HepG2 (cell line): Measurements from ENCODE around the gene VSIG10L2. TPM values are rescaled to one million over a fixed set of nuclear protein-coding genes. Genes with fewer than 3 reads are reported as not detected.

Source experiments
- AKAP8 ChIP-seq: sonication (generic); formaldehyde crosslinking; IDR thresholded peaks from 2 replicates; pipeline ENCODE4 v1.5.1; 2020; ENCODE audit warnings: mild to moderate bottlenecking, missing genetic modification reagents
- CREM ChIP-seq, 2 experiments: sonication (generic) in 1 of 2; formaldehyde crosslinking in 1 of 2; IDR thresholded peaks; 2 replicates each; pipeline versions ENCODE4 v1.4.0 to v1.6.1; 2016 to 2020; ENCODE audit warnings: antibody characterized with exemption in 1 of 2, mild to moderate bottlenecking in 1 of 2, missing genetic modification reagents in 1 of 2
- EED ChIP-seq: sonication (generic); formaldehyde crosslinking; IDR thresholded peaks from 2 replicates; pipeline ENCODE4 v1.5.0; 2020; ENCODE audit warnings: mild to moderate bottlenecking, missing genetic modification reagents
- ELF3 ChIP-seq: IDR thresholded peaks from 2 replicates; pipeline ENCODE4 v1.6.1; 2016; ENCODE audit warnings: missing genetic modification reagents, missing compliant biosample characterization
- EP300 ChIP-seq, 3 experiments: sonication (generic) in 1 of 3; formaldehyde crosslinking in 1 of 3; IDR thresholded peaks; 2 replicates each; pipeline versions ENCODE4 v1.5.1 to v1.6.1; 2011 to 2020; ENCODE audit warnings: low read depth in 2 of 3, low read length in 2 of 3, borderline replicate concordance in 1 of 3, improper control_type of control experiment in 1 of 3, mild to moderate bottlenecking in 1 of 3, missing genetic modification reagents in 1 of 3, moderate library complexity in 1 of 3
- FOXO1 ChIP-seq: sonication (generic); formaldehyde crosslinking; IDR thresholded peaks from 2 replicates; pipeline ENCODE4 v1.4.0; 2020; ENCODE audit warnings: missing genetic modification reagents
- HNRNPH1 ChIP-seq: fragments of 200-400 bp; formaldehyde crosslinking; optimal IDR thresholded peaks from 2 replicates; pipeline ENCODE3; 2017; ENCODE audit warnings: mild to moderate bottlenecking, low read depth, low read length
- HOXA3 ChIP-seq: sonication (generic); formaldehyde crosslinking; IDR thresholded peaks from 2 replicates; pipeline ENCODE4 v1.5.0; 2020; ENCODE audit warnings: missing genetic modification reagents
- KLF6 ChIP-seq: IDR thresholded peaks from 2 replicates; pipeline ENCODE4 v1.8.0; 2016; ENCODE audit warnings: missing biosample characterization, missing genetic modification reagents
- MED1 ChIP-seq: sonication (generic); formaldehyde crosslinking; IDR thresholded peaks from 2 replicates; pipeline ENCODE4 v1.4.0; 2020; ENCODE audit warnings: missing genetic modification reagents
- NONO ChIP-seq, 2 experiments: fragments of 450-650 bp in 1 of 2; sonication (generic) in 1 of 2; formaldehyde crosslinking in 1 of 2; IDR thresholded peaks in 1 of 2; conservative IDR thresholded peaks in 1 of 2; 2 replicates each; pipeline versions ENCODE4 v1.6.1 to v1.8.0; 2017 to 2022; ENCODE audit warnings: mild to moderate bottlenecking in 1 of 2, missing genetic modification reagents in 1 of 2, moderate library complexity in 1 of 2
- PHF8 ChIP-seq: sonication (generic); formaldehyde crosslinking; IDR thresholded peaks from 2 replicates; pipeline ENCODE4 v1.5.0; 2020; ENCODE audit warnings: missing genetic modification reagents
- RAD21 ChIP-seq: fragments of 450-650 bp; formaldehyde crosslinking; IDR thresholded peaks from 2 replicates; pipeline ENCODE4 v1.5.0; 2020; ENCODE audit warnings: mild to moderate bottlenecking
- RFX1 ChIP-seq: fragments of 450-650 bp; IDR thresholded peaks from 2 replicates; pipeline ENCODE4 v1.6.1; 2017
- SAFB2 ChIP-seq: sonication (generic); formaldehyde crosslinking; IDR thresholded peaks from 2 replicates; pipeline ENCODE4 v1.5.1; 2020; ENCODE audit warnings: missing genetic modification reagents, low read depth, mild to moderate bottlenecking, borderline replicate concordance
- SATB2 ChIP-seq: sonication (generic); formaldehyde crosslinking; IDR thresholded peaks from 2 replicates; pipeline ENCODE4 v1.5.0; 2020; ENCODE audit warnings: missing genetic modification reagents
- SCMH1 ChIP-seq: sonication (generic); formaldehyde crosslinking; IDR thresholded peaks from 2 replicates; pipeline ENCODE4 v1.9.0; 2021; ENCODE audit warnings: missing genetic modification reagents, mild to moderate bottlenecking, borderline replicate concordance
- SMYD3 ChIP-seq: sonication (generic); formaldehyde crosslinking; IDR thresholded peaks from 2 replicates; pipeline ENCODE4 v1.8.1; 2023; ENCODE audit warnings: mild to moderate bottlenecking, missing genetic modification reagents
- SNAI1 ChIP-seq: sonication (generic); formaldehyde crosslinking; IDR thresholded peaks from 2 replicates; pipeline ENCODE4 v1.5.0; 2020; ENCODE audit warnings: mild to moderate bottlenecking, missing genetic modification reagents, borderline replicate concordance
- U2AF1 ChIP-seq: fragments of 200-400 bp; formaldehyde crosslinking; optimal IDR thresholded peaks from 2 replicates; pipeline ENCODE3; 2017; ENCODE audit warnings: mild to moderate bottlenecking, low read depth, low read length
- U2AF2 ChIP-seq: fragments of 200-400 bp; formaldehyde crosslinking; IDR thresholded peaks from 2 replicates; pipeline ENCODE4 v1.6.1; 2017; ENCODE audit warnings: low read depth, mild to moderate bottlenecking, low read length
- ZNF136 ChIP-seq: sonication (generic); formaldehyde crosslinking; IDR thresholded peaks from 2 replicates; pipeline ENCODE4 v1.8.1; 2022; ENCODE audit warnings: low read depth, mild to moderate bottlenecking, moderate library complexity, missing genetic modification reagents
- ZNF24 ChIP-seq: fragments of 450-650 bp; IDR thresholded peaks from 2 replicates; pipeline ENCODE4 v1.6.1; 2017; ENCODE audit warnings: antibody characterized with exemption, mild to moderate bottlenecking
- ZNF570 ChIP-seq: sonication (generic); formaldehyde crosslinking; IDR thresholded peaks from 2 replicates; pipeline ENCODE4 v1.4.0; 2020; ENCODE audit warnings: mild to moderate bottlenecking, missing genetic modification reagents, borderline replicate concordance
- polyA plus RNA-seq, 8 experiments: library from polyadenylated mRNA; depleted of rRNA in 3 of 8; stranded (reverse) in 7 of 8; unstranded in 1 of 8; fragments of >200 nt; fragmentation: Illumina TruSeq in 4 of 8; extraction: Trizol in 4 of 8; gene quantifications; 2 replicates each; pipeline versions ENCODE4 v1.2.1 to v1.2.3, GENCODE V29; 2011 to 2016; ENCODE audit warnings: low read depth in 4 of 8, missing spikeins in 1 of 8, mixed read lengths in 1 of 8; ENCODE audit not compliant: insufficient read depth in 1 of 8
- total RNA-seq, 5 experiments: library from RNA; depleted of rRNA; stranded (reverse); fragments of >200 nt; fragmentation: Illumina TruSeq; extraction: Trizol; gene quantifications; 2 replicates each; pipeline ENCODE4 v1.2.3, GENCODE V29; 2016; ENCODE audit warnings: low read depth in 1 of 5
- TF ChIP-seq, protein P1 (sequence below): sonication (generic); formaldehyde crosslinking; IDR thresholded peaks from 2 replicates; pipeline ENCODE4 v1.8.0; 2022; ENCODE audit warnings: missing genetic modification reagents, mild to moderate bottlenecking, moderate library complexity, borderline replicate concordance
- TF ChIP-seq, protein P2 (sequence below): fragments of 450-650 bp; IDR thresholded peaks from 2 replicates; pipeline ENCODE4 v1.6.1; 2017; ENCODE audit warnings: mild to moderate bottlenecking
- TF ChIP-seq, protein P3 (sequence below): sonication (generic); formaldehyde crosslinking; IDR thresholded peaks from 2 replicates; pipeline ENCODE4 v1.5.0; 2020; ENCODE audit warnings: missing genetic modification reagents

VSIG10L2 gene
- total and polyA plus RNA-seq, 2 of the 13 experiments (the other 11 are each of a cell fraction or from before 2014, with no cell fraction given) = 0.21 TPM; not detected in 1

DNA sequence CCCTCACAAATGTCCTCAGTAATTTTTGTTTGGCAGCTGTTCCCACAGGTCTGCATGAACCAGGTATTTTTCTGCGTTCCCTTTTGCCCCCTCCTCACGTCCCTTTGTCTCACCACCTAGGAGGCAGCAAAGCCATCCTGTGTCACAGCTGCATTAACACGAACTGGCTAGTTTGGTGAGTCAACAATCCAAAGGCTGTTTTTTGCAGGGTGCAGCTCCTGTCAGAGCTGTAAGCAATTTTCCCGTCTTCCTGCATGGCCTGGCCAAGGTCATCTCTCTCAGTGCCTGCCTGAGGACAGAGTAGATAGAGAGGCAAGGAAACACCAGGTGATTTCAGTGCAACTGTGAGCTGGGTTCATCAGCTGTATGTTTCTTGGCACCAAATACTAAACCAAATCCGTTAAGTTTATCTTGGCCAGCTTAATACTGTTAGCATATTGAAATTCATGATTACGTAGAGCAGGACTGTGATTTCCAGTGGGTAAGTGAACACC, 20.6 kb upstream of the VSIG10L2 start (continued):
- TF ChIP-seq, protein P1, sequence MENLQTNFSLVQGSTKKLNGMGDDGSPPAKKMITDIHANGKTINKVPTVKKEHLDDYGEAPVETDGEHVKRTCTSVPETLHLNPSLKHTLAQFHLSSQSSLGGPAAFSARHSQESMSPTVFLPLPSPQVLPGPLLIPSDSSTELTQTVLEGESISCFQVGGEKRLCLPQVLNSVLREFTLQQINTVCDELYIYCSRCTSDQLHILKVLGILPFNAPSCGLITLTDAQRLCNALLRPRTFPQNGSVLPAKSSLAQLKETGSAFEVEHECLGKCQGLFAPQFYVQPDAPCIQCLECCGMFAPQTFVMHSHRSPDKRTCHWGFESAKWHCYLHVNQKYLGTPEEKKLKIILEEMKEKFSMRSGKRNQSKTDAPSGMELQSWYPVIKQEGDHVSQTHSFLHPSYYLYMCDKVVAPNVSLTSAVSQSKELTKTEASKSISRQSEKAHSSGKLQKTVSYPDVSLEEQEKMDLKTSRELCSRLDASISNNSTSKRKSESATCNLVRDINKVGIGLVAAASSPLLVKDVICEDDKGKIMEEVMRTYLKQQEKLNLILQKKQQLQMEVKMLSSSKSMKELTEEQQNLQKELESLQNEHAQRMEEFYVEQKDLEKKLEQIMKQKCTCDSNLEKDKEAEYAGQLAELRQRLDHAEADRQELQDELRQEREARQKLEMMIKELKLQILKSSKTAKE (CRISPR knock-in tag) = peak; percentile 71; the same call in 1 of the 2 replicates
- TF ChIP-seq SATB2 (CRISPR knock-in tag) (no peak), HNRNPH1 (no peak), EED (no peak), SNAI1 (CRISPR knock-in tag) (no peak), EP300 (IDR thresholded peaks at IDR 0.05; ENCODE audit: low read depth in 2 of 2, low read length in 2 of 2) (no peak; a peak in 1 of 4 replicates), EP300 (CRISPR knock-in tag; IDR thresholded peaks at IDR 0.05; ENCODE audit: borderline replicate concordance) (peak; percentile 40; the same call in 1 of the 2 replicates), CREM (IDR thresholded peaks at IDR 0.05) (no peak), CREM (CRISPR knock-in tag; IDR thresholded peaks at IDR 0.05) (no peak), U2AF1 (no peak), SMYD3 (CRISPR knock-in tag) (no peak), NONO (IDR thresholded peaks at IDR 0.05) (no peak), NONO (CRISPR knock-in tag; conservative IDR thresholded peaks at IDR 0.05) (peak; percentile 65; the same call in 1 of the 2 replicates), KLF6 (CRISPR knock-in tag) (no peak), MED1 (CRISPR knock-in tag) (peak; percentile 75), RFX1 (no peak), PHF8 (peak; percentile 34; the same call in 1 of the 2 replicates), FOXO1 (CRISPR knock-in tag) (peak; percentile 77), ZNF570 (CRISPR knock-in tag) (no peak), ZNF136 (CRISPR knock-in tag) (no peak), ELF3 (CRISPR knock-in tag) (peak; percentile 72), SCMH1 (CRISPR knock-in tag) (no peak), SAFB2 (CRISPR knock-in tag) (no peak), RAD21 (CRISPR knock-in tag) (peak; percentile 28; the same call in 1 of the 2 replicates), AKAP8 (no peak), HOXA3 (CRISPR knock-in tag) (peak; percentile 66; the same call in 1 of the 2 replicates), ZNF24 (no peak), U2AF2 (no peak)
- TF ChIP-seq, protein P2, sequence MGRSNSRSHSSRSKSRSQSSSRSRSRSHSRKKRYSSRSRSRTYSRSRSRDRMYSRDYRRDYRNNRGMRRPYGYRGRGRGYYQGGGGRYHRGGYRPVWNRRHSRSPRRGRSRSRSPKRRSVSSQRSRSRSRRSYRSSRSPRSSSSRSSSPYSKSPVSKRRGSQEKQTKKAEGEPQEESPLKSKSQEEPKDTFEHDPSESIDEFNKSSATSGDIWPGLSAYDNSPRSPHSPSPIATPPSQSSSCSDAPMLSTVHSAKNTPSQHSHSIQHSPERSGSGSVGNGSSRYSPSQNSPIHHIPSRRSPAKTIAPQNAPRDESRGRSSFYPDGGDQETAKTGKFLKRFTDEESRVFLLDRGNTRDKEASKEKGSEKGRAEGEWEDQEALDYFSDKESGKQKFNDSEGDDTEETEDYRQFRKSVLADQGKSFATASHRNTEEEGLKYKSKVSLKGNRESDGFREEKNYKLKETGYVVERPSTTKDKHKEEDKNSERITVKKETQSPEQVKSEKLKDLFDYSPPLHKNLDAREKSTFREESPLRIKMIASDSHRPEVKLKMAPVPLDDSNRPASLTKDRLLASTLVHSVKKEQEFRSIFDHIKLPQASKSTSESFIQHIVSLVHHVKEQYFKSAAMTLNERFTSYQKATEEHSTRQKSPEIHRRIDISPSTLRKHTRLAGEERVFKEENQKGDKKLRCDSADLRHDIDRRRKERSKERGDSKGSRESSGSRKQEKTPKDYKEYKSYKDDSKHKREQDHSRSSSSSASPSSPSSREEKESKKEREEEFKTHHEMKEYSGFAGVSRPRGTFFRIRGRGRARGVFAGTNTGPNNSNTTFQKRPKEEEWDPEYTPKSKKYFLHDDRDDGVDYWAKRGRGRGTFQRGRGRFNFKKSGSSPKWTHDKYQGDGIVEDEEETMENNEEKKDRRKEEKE = no peak
- TF ChIP-seq, protein P3, sequence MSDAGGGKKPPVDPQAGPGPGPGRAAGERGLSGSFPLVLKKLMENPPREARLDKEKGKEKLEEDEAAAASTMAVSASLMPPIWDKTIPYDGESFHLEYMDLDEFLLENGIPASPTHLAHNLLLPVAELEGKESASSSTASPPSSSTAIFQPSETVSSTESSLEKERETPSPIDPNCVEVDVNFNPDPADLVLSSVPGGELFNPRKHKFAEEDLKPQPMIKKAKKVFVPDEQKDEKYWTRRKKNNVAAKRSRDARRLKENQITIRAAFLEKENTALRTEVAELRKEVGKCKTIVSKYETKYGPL (CRISPR knock-in tag) = no peak
